ENCODE data around the gene PROSER3. TPM values are rescaled to one million over a fixed set of nuclear protein-coding genes. Genes with fewer than 3 reads are reported as not detected.

The PROSER3 gene
- total RNA-seq, 1 donor from 2014 or later, result 39.5 TPM

DNA sequence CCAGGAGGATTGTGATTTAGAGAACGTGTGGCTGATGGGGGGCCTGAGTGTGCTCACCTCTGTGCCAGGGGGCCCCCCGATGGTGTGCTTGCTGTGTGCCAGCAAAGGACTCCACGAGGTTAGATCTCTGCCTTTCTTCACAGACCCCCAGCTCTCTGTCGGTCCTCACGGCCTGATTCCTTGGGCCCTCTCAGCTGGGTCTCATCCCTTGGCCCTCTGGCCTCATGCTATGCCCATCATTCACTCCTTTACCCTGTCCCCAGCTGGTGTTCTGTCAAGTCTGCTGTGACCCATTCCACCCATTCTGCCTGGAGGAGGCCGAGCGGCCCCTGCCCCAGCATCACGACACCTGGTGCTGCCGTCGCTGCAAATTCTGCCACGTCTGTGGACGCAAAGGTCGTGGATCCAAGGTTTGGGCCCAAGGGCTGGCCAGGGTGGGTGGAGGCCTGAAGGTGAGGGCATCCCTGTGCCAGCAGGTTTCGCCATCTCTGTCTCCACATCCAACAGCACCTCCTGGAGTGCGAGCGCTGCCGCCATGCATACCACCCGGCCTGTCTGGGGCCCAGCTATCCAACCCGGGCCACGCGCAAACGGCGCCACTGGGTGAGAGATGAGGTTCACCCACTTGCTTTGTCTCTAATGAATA lies 32.6 kb upstream of the PROSER3 start:
- H3K36me3 Mint-ChIP-seq (ENCODE audit: low read depth), result peaks cover 70% of the 10 kb centered on the region
- DNase-seq (ENCODE audit: low spot score), result no peak
- no peak overlapping the region for H3K4me3 Mint-ChIP-seq
- H3K27ac Mint-ChIP-seq, result no peak overlapping the region
- H3K9me3 Mint-ChIP-seq, result no peaks in the 10 kb centered on the region
- peaks cover under 1% of the 10 kb centered on the region for H3K4me1 Mint-ChIP-seq (ENCODE audit: low read depth)
- H3K27me3 Mint-ChIP-seq (ENCODE audit: insufficient read depth), result no peaks in the 10 kb centered on the region
- intact Hi-C loops (cut with micrococcal nuclease), result no loop called here

DNA sequence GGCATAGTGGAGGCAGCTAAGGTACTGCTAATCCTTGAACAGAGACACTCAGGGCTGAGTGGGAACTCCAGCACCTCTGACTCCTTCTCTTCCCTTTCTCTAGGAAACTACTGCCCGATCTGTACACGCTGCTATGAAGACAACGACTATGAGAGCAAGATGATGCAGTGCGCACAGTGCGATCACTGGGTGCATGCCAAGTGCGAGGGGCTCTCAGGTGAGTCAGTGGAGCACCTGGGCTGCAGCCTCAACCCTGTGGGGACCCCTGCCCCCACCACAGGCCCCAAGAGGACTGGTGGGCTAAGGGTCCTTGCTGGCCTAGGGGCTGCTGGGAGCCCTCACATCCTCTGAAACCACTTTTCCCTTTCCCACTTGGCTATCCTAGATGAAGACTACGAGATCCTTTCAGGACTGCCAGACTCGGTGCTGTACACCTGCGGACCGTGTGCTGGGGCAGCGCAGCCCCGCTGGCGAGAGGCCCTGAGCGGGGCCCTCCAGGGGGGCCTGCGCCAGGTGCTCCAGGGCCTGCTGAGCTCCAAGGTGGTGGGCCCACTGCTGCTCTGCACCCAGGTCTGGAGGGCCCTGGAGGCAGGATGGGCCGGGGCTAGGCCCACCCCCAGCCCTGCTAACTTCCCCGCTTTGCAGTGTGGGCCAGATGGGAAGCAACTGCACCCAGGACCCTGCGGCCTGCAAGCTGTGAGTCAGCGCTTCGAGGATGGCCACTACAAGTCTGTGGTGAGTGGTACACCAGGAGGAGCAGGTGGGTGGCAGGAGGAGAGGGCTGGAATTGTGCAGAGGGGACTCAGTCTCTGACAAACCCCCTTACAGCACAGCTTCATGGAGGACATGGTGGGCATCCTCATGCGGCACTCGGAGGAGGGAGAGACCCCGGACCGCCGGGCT lies 30.7 kb upstream of the PROSER3 start:
- Mint-ChIP-seq H3K9me3 (no peaks in the 10 kb centered on the region), H3K27ac (no peak overlapping the region)

DNA sequence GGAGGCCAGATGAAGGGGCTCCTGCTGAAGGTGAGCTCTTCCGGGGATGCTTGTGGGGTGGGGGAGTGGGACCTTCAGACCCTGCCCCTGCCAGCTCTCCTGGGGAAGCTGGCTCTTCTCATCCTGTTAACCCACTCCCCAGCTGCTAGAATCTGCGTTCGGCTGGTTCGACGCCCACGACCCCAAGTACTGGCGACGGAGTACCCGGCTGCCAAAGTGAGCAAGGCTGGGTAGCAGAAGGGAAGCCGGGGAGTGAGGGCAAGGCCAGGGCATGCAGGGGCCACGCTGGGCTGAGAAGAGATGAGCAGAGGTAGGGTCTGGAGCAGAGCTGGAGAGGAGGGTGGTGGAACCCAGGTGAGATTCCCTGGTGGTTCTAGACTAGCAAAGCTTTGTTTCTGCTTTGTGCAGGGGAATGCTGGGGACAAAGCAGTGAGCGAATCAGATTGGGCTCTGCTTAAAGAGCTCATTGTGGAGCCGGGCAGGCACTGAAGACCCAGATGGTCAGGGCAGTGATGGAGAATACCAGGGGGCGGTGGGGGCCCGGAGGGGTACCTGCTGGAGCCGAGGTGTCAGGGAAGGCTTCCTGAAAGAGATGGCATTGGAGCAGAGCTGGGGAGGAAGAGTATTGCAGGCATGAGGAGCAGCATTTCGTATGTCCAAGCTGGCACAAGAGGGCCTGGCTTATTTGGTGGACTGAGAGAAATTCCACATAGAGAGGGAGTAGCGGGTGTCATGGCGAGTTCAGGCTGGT lies 29.8 kb upstream of the PROSER3 start:
- no peak overlapping the region for H3K4me3 Mint-ChIP-seq
- intact Hi-C loops (cut with micrococcal nuclease), result no loop called here
- no peaks in the 10 kb centered on the region for H3K27me3 Mint-ChIP-seq (ENCODE audit: insufficient read depth)
- H3K27ac Mint-ChIP-seq, result no peak overlapping the region
- no peaks in the 10 kb centered on the region for H3K4me1 Mint-ChIP-seq (ENCODE audit: low read depth)
- no peaks in the 10 kb centered on the region for H3K9me3 Mint-ChIP-seq
- H3K36me3 Mint-ChIP-seq (ENCODE audit: low read depth), result peaks cover 63% of the 10 kb centered on the region
- DNase-seq (ENCODE audit: low spot score), result no peak

More for the DNA sequence above, 30.7 kb upstream of the PROSER3 start:
- Mint-ChIP-seq H3K27me3 (ENCODE audit: insufficient read depth) (no peaks in the 10 kb centered on the region), H3K4me1 (ENCODE audit: low read depth) (no peaks in the 10 kb centered on the region), H3K4me3 (no peak overlapping the region), H3K36me3 (ENCODE audit: low read depth) (peaks cover 69% of the 10 kb centered on the region)
- intact Hi-C loops (cut with micrococcal nuclease), result no loop called here
- no peak for DNase-seq (ENCODE audit: low spot score)

- H3K27me3 Mint-ChIP-seq (ENCODE audit: insufficient read depth), result no peaks in the 10 kb centered on the region
- no peak overlapping the region for H3K27ac Mint-ChIP-seq
- no peak overlapping the region for H3K4me3 Mint-ChIP-seq
- intact Hi-C loops (cut with micrococcal nuclease), result no loop called here
- H3K9me3 Mint-ChIP-seq, result no peaks in the 10 kb centered on the region
- H3K4me1 Mint-ChIP-seq (ENCODE audit: low read depth), result no peaks in the 10 kb centered on the region
- no peak for DNase-seq (ENCODE audit: low spot score)
- H3K36me3 Mint-ChIP-seq (ENCODE audit: low read depth), result peaks cover 61% of the 10 kb centered on the region
Observed at GRCh38 chr19:35729021-35729420, 29.0 kb upstream of the PROSER3 start.

DNA sequence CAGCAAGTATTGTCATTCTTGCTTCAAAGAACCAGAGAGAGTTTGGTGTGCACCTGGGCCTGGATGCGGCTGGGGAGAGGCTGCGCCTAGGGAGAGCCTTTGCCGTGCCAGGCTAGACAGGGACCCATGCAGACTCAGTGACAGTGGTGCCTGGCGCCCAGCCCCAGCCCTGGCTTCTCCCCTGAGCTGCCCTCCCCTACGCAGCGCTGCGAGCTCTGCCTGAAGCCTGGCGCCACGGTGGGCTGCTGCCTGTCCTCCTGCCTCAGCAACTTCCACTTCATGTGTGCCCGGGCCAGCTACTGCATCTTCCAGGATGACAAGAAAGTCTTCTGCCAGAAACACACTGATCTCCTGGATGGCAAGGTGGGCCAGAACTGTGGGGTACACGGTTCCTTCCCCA lies 28.2 kb upstream of the PROSER3 start:
- Mint-ChIP-seq H3K27me3 (ENCODE audit: insufficient read depth) (no peaks in the 10 kb centered on the region), H3K36me3 (ENCODE audit: low read depth) (peaks cover 62% of the 10 kb centered on the region), H3K27ac (no peak overlapping the region), H3K4me1 (ENCODE audit: low read depth) (no peaks in the 10 kb centered on the region), H3K4me3 (no peak overlapping the region), H3K9me3 (no peaks in the 10 kb centered on the region)
- DNase-seq (ENCODE audit: low spot score), result no peak
- intact Hi-C loops (cut with micrococcal nuclease), result no loop called here

DNA sequence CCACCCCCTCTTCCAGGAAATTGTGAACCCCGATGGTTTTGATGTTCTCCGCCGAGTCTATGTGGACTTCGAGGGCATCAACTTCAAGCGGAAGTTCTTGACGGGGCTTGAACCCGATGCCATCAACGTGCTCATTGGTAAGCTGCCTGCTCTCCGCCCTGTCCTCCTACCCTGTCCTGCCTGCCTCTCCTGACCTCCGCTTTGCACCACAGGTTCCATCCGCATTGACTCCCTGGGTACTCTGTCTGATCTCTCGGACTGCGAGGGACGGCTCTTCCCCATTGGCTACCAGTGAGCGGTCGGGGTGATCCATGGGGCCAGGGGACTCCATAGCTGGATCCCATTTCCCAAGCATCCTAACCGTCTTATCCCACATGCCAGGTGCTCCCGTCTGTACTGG lies 27.6 kb upstream of the PROSER3 start:
- H3K4me1 Mint-ChIP-seq (ENCODE audit: low read depth), result no peaks in the 10 kb centered on the region
- H3K9me3 Mint-ChIP-seq, result no peaks in the 10 kb centered on the region
- intact Hi-C loops (cut with micrococcal nuclease), result no loop called here
- H3K36me3 Mint-ChIP-seq (ENCODE audit: low read depth), result peaks cover 60% of the 10 kb centered on the region
- no peak overlapping the region for H3K4me3 Mint-ChIP-seq
- H3K27me3 Mint-ChIP-seq (ENCODE audit: insufficient read depth), result no peaks in the 10 kb centered on the region
- H3K27ac Mint-ChIP-seq, result no peak overlapping the region
- DNase-seq (ENCODE audit: low spot score), result no peak

DNA sequence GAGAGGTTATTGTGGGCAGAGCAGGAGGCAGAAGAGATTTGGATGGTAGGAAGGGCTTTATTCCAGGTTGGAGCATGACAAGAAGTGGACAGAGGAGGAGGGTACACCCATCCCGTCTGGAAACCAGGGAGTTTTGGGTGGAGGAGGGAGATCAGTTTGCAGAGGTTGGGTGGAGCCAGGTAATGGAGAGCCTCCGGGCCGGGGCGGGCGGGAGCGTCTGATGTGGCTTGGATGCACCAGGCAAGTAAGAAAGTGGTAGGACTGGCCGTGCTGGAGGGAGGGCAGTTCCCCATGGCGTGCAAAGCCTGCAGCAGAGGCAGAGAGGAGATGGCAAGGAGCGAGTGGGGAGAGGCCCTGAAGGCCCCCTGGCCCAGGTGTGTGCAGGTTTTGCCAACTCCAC lies 26.6 kb upstream of the PROSER3 start:
- H3K36me3 Mint-ChIP-seq (ENCODE audit: low read depth), result peaks cover 58% of the 10 kb centered on the region
- no peaks in the 10 kb centered on the region for H3K9me3 Mint-ChIP-seq
- no peak for DNase-seq (ENCODE audit: low spot score)
- intact Hi-C loops (cut with micrococcal nuclease), result no loop called here
- no peak overlapping the region for H3K27ac Mint-ChIP-seq
- no peaks in the 10 kb centered on the region for H3K4me1 Mint-ChIP-seq (ENCODE audit: low read depth)
- no peak overlapping the region for H3K4me3 Mint-ChIP-seq
- no peaks in the 10 kb centered on the region for H3K27me3 Mint-ChIP-seq (ENCODE audit: insufficient read depth)

DNA sequence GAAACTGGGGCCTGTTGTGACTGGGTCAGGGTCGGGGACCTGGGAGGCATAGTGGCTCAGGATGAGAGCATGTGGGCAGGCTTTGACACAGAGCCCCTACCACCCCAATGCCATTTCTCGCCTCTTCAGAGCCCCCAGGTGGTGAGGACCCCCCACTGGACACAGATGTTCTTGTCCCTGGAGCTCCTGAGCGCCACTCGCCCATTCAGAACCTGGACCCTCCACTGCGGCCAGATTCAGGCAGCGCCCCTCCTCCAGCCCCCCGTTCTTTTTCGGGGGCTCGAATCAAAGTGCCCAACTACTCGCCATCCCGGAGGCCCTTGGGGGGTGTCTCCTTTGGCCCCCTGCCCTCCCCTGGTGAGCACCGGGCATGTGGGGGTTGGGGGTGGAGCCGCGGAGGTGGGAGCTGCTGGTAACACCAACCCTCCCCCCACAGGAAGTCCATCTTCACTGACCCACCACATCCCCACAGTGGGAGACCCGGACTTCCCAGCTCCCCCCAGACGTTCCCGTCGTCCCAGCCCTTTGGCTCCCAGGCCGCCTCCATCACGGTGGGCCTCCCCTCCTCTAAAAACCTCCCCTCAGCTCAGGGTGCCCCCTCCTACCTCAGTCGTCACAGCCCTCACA lies 26.1 kb upstream of the PROSER3 start:
- H3K4me1 Mint-ChIP-seq (ENCODE audit: low read depth), result no peaks in the 10 kb centered on the region
- H3K27me3 Mint-ChIP-seq (ENCODE audit: insufficient read depth), result no peaks in the 10 kb centered on the region
- intact Hi-C loops (cut with micrococcal nuclease), result no loop called here
- H3K27ac Mint-ChIP-seq, result no peak overlapping the region
- no peaks in the 10 kb centered on the region for H3K9me3 Mint-ChIP-seq
- peaks cover 59% of the 10 kb centered on the region for H3K36me3 Mint-ChIP-seq (ENCODE audit: low read depth)
- no peak for DNase-seq (ENCODE audit: low spot score)
- H3K4me3 Mint-ChIP-seq, result no peak overlapping the region

DNA sequence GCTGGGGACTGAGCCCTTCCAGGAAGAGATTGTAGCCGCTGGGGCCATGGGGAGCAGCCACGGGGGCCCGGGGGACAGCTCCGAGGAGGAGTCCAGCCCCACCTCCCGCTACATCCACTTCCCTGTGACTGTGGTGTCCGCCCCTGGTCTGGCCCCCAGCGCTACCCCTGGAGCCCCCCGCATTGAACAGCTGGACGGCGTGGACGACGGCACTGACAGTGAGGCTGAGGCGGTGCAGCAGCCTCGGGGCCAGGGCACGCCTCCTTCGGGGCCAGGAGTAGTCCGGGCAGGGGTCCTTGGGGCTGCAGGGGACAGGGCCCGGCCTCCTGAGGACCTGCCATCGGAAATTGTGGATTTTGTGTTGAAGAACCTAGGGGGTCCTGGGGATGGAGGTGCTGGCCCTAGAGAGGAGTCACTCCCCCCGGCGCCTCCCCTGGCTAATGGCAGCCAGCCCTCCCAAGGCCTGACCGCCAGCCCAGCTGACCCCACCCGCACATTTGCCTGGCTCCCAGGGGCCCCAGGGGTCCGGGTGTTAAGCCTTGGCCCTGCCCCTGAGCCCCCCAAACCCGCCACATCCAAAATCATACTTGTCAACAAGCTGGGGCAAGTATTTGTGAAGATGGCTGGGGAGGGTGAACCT lies 25.3 kb upstream of the PROSER3 start:
- H3K27me3 Mint-ChIP-seq (ENCODE audit: insufficient read depth), result no peaks in the 10 kb centered on the region
- no peak for DNase-seq (ENCODE audit: low spot score)
- H3K4me1 Mint-ChIP-seq (ENCODE audit: low read depth), result no peaks in the 10 kb centered on the region
- intact Hi-C loops (cut with micrococcal nuclease), result no loop called here
- peaks cover 60% of the 10 kb centered on the region for H3K36me3 Mint-ChIP-seq (ENCODE audit: low read depth)
- H3K27ac Mint-ChIP-seq, result no peak overlapping the region
- H3K9me3 Mint-ChIP-seq, result no peaks in the 10 kb centered on the region
- no peak overlapping the region for H3K4me3 Mint-ChIP-seq

DNA sequence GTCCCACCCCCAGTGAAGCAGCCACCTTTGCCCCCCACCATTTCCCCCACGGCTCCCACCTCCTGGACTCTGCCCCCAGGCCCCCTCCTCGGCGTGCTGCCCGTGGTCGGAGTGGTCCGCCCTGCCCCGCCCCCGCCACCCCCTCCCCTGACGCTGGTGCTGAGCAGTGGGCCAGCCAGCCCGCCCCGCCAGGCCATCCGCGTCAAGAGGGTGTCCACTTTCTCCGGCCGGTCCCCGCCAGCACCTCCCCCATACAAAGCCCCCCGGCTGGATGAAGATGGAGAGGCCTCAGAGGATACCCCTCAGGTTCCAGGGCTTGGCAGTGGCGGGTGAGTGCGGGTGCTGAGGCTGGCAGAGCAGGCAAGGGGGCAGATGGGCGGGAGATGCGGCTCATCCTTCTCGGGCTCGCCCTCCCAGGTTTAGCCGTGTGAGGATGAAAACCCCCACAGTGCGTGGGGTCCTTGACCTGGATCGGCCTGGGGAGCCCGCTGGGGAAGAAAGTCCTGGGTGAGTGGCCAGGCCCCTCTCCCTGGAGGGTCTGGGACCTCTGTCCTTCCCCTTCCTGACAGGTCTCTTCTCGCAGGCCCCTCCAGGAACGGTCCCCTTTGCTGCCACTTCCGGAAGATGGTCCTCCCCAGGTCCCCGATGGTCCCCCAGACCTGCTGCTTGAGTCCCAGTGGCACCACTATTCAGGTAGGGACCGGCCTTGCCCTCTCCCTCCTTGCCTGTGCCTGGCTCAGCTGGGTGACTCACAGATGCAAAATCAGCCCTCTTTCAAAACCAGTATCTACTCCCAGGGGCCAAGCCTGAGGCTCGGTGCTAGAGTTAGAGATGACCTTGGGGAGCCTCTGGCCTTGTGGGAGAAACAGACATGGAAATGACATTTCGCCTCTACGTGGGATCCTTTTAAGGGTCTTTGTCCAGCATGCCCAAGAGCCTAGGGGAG lies 24.5 kb upstream of the PROSER3 start:
- Mint-ChIP-seq H3K27ac (no peak overlapping the region), H3K9me3 (no peaks in the 10 kb centered on the region), H3K36me3 (ENCODE audit: low read depth) (peaks cover 59% of the 10 kb centered on the region), H3K4me1 (ENCODE audit: low read depth) (no peaks in the 10 kb centered on the region), H3K27me3 (ENCODE audit: insufficient read depth) (no peaks in the 10 kb centered on the region), H3K4me3 (no peak overlapping the region)
- DNase-seq (ENCODE audit: low spot score), result no peak
- intact Hi-C loops (cut with micrococcal nuclease), result no loop called here

GRCh38 chr19:35734273-35734672 lies 23.7 kb upstream of the PROSER3 start:
- Mint-ChIP-seq H3K27ac (no peak overlapping the region), H3K9me3 (no peaks in the 10 kb centered on the region), H3K36me3 (ENCODE audit: low read depth) (peaks cover 60% of the 10 kb centered on the region), H3K4me3 (no peak overlapping the region), H3K27me3 (ENCODE audit: insufficient read depth) (no peaks in the 10 kb centered on the region), H3K4me1 (ENCODE audit: low read depth) (no peaks in the 10 kb centered on the region)
- intact Hi-C loops (cut with micrococcal nuclease), result no loop called here
- DNase-seq (ENCODE audit: low spot score), result no peak

Measured in activated T-helper 1 cell treated with anti-CD3 and anti-CD28 coated beads, Interleukin-12 subunit alpha, Interleukin-12 subunit beta, Interleukin-2, Interleukin-4 antibody, amounts not matched to agents 30 ng/mL and 10 ng/mL and 1 ng/mL, durations not matched to agents 14 hours and 24 hours and 36 hours (primary cell).